GM12878 (cell line): ENCODE data around the gene CASP6. TPM values are rescaled to one million over a fixed set of nuclear protein-coding genes. Genes with fewer than 3 reads are reported as not detected.

Experiments
- ATAC-seq: fragments of 200-7000 bp; cut with Tn5 transposase; 3 replicates; pipeline ENCODE4 v1.9.1; 2020; ENCODE audit warnings: mild to moderate bottlenecking, moderate library complexity
- BruUV-seq: library from RNA; stranded (reverse); fragments of 400-500 nt; replicated peaks from 2 replicates; lab custom pipeline; 2021; lab: Mats Ljungman, UMichigan
- CTCF ChIA-PET: fragments of 300-600 bp; sonication (Branson Sonifier 250); formaldehyde crosslinking; extraction: SDS; loops from one replicate; lab custom pipeline; 2021; ENCODE audit warnings: inconsistent platforms; lab: Yijun Ruan, JAX
- POLR2A ChIA-PET: fragments of 350-600 bp; formaldehyde crosslinking; extraction: SDS; loops from one replicate; lab custom pipeline; 2021; ENCODE audit warnings: inconsistent platforms; lab: Charles Lee
- RAD21 ChIA-PET: fragments of 300-600 bp; sonication (Branson Sonifier 250); formaldehyde crosslinking; loops from one replicate; lab custom pipeline; 2023; ENCODE audit warnings: antibody characterized with exemption; ENCODE audit not compliant: unreplicated experiment; lab: Charles Lee
- SMC1A ChIA-PET: fragments of 300-600 bp; sonication (Branson Sonifier 250); formaldehyde crosslinking; loops from one replicate; lab custom pipeline; 2023; ENCODE audit not compliant: unreplicated experiment, uncharacterized antibody; lab: Charles Lee
- DNase-seq: peaks from one replicate; pipeline ENCODE4 v3.0.0-alpha.2; 2011; ENCODE audit warnings: low read depth, low spot score
- FAIRE-seq: peaks from 3 replicates; lab custom pipeline; 2011; peaks lifted over from hg19 to GRCh38; lab: Jason Lieb, UNC
- H2AFZ ChIP-seq: 2 replicates; pipeline ENCODE4 v1.6.0; 2011; ENCODE audit warnings: low read depth, low read length, control low read depth; ENCODE audit not compliant: control insufficient read depth
- H3K27ac ChIP-seq: 2 replicates; pipeline ENCODE4 v1.5.1; 2011; ENCODE audit warnings: control low read depth; ENCODE audit not compliant: control insufficient read depth, insufficient read depth
- H3K27me3 ChIP-seq, 2 experiments: replicated peaks in 1 of 2; 2 replicates each; pipeline versions ENCODE4 v1.6.0 to v1.6.1; 2011; ENCODE audit warnings: low read length in 1 of 2; ENCODE audit not compliant: control insufficient read depth in 2 of 2, insufficient read depth in 2 of 2
- H3K36me3 ChIP-seq, 2 experiments: 2 replicates each; pipeline ENCODE4 v1.5.1; 2011; ENCODE audit warnings: low read length in 1 of 2; ENCODE audit not compliant: control insufficient read depth in 2 of 2, insufficient read depth in 2 of 2
- H3K4me1 ChIP-seq: 2 replicates; pipeline ENCODE4 v1.6.1; 2011; ENCODE audit warnings: mild to moderate bottlenecking, low read length, moderate library complexity, mixed read lengths; ENCODE audit not compliant: control insufficient read depth, insufficient read depth
- H3K4me2 ChIP-seq: 2 replicates; pipeline ENCODE4 v1.6.0; 2011; ENCODE audit warnings: control low read depth; ENCODE audit not compliant: control insufficient read depth, insufficient read depth
- H3K4me3 ChIP-seq: fragments of 200-600 bp; sonication (generic); 2 replicates; pipeline ENCODE4 v1.5.1; 2016
- H3K79me2 ChIP-seq: 2 replicates; pipeline ENCODE4 v1.6.0; 2011; ENCODE audit warnings: low read length; ENCODE audit not compliant: control insufficient read depth, insufficient read depth
- H3K9ac ChIP-seq: 2 replicates; pipeline ENCODE4 v1.8.0; 2011; ENCODE audit warnings: low read length, control low read depth, mixed read lengths; ENCODE audit not compliant: control insufficient read depth, insufficient read depth
- H3K9me3 ChIP-seq: replicated peaks from 3 replicates; pipeline ENCODE4 v1.5.1; 2011; ENCODE audit warnings: mild to moderate bottlenecking, low read length; ENCODE audit not compliant: control insufficient read depth, insufficient read depth
- H4K20me1 ChIP-seq: 2 replicates; pipeline ENCODE4 v1.6.0; 2011; ENCODE audit not compliant: control insufficient read depth, insufficient read depth
- FOS ChIP-seq: IDR thresholded peaks from 3 replicates; pipeline ENCODE4 v1.6.1; 2011; ENCODE audit warnings: borderline replicate concordance; ENCODE audit not compliant: insufficient read length; ENCODE audit errors: extremely low read depth
- KDM1A ChIP-seq: fragments of 200-600 bp; sonication (generic); IDR thresholded peaks from 2 replicates; pipeline ENCODE4 v1.6.1; 2016; ENCODE audit warnings: borderline replicate concordance
- RAD51 ChIP-seq: fragments of 450-650 bp; IDR thresholded peaks from 2 replicates; pipeline ENCODE4 v1.6.1; 2016; ENCODE audit warnings: moderate library complexity, mild to moderate bottlenecking, inconsistent platforms
- TAF1 ChIP-seq: IDR thresholded peaks from 2 replicates; pipeline ENCODE4 v1.6.1; 2011; ENCODE audit warnings: mild to moderate bottlenecking, low read depth, low read length, borderline replicate concordance
- TARDBP ChIP-seq: IDR thresholded peaks from 2 replicates; pipeline ENCODE4 v1.6.1; 2016; ENCODE audit warnings: borderline replicate concordance
- WGBS: methylation state at CpG from one replicate; pipeline ENCODE4 v1.1.6; 2016; ENCODE audit warnings: low lambda C conversion rate; ENCODE audit not compliant: insufficient replicate concordance, insufficient coverage; ENCODE audit errors: missing lambda C conversion rate; 5-methylcytosine and 5-hydroxymethylcytosine counted together
- in situ Hi-C: fragments of 300-500 bp; cut with MboI; formaldehyde crosslinking; loops from 9 replicates; pipeline ENCODE4 v1.14.3; 2018; ENCODE audit warnings: mixed read lengths
- intact Hi-C: fragments of 100-400 bp; cut with micrococcal nuclease; formaldehyde crosslinking; loops from one replicate; pipeline ENCODE4 v1.14.2; 2022; ENCODE audit not compliant: unreplicated experiment
- polyA plus RNA-seq, 11 experiments: library from polyadenylated mRNA; depleted of rRNA in 4 of 11; unstranded in 6 of 11; stranded (reverse) in 5 of 11; fragments of >200 nt; fragmentation: Nextera tagmentation in 4 of 11; fragmentation: Illumina TruSeq in 1 of 11; extraction: Ambion mirVana in 4 of 11; extraction: Trizol in 1 of 11; gene quantifications; 1 replicate in 1 of 11; 2 replicates in 10 of 11; pipeline versions ENCODE4 v1.2.1 to v1.2.3, GENCODE V29; 2011 to 2016; ENCODE audit warnings: inconsistent platforms in 2 of 11, missing spikeins in 2 of 11, low read depth in 1 of 11
- total RNA-seq, 4 experiments: library from RNA; depleted of rRNA in 3 of 4; stranded (reverse); fragments of >200 nt in 3 of 4; fragmentation: Illumina TruSeq in 1 of 4; extraction: Trizol in 1 of 4; gene quantifications; 2 replicates each; pipeline versions ENCODE4 v1.2.1 to v1.2.3, GENCODE V29; 2013 to 2021
- TF ChIP-seq, protein P1 (sequence below): fragments of 450-650 bp; formaldehyde crosslinking; IDR thresholded peaks from 2 replicates; pipeline ENCODE4 v1.5.0; 2022; ENCODE audit warnings: mild to moderate bottlenecking, missing genetic modification characterization
- TF ChIP-seq, protein P2 (sequence below): fragments of 150-350 bp; IDR thresholded peaks from 2 replicates; pipeline ENCODE4 v1.6.1; 2016; ENCODE audit warnings: low read depth, low read length

The CASP6 gene
- total and polyA plus RNA-seq, 10 of the 15 experiments (the other 5 are each of a cell fraction or from before 2014, with no cell fraction given) = 20.0 to 66.8 (median 30.8) TPM

DNA sequence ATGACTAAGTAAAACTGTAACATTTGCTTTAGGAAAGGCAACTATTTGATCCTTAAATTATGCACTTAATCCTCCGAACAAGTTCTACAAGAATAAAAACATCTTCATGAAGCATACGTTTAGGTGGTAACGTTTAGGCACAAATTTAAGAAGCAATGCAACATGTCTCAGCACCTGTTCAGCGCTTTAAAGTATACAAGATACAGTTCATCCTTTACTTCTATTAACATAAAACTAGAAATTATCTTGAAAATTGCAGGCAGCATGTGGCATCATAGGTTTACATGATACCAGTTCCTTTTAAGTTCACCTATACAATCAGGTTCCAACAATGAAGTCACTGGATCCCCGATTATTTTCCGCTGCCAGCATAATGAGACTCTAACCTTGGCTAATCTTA is 25.1 kb upstream of the CASP6 start:
- Histone ChIP-seq H4K20me1 (no peaks in the 10 kb centered on the region), H3K9ac (no peak overlapping the region)

More for the DNA sequence above, 25.1 kb upstream of the CASP6 start:
- H3K79me2 ChIP-seq = peaks cover 5% of the 10 kb centered on the region
- POLR2A ChIA-PET = interaction anchor here (0.5 kb wide), 1 partner anchor 470 kb away, joined by 7 read pairs; the partner anchor contains the start of gene ELOVL6
- no peaks in the 10 kb centered on the region for H3K27me3 ChIP-seq
- 87% methylated on average over 6 of the region's 6 CpGs for WGBS
- SMC1A ChIA-PET = interaction anchor here (0.6 to 1.2 kb wide), 3 partner anchors 22 to 169 kb away, joined by 3 to 6 read pairs (median 3); partner anchors contain the start of gene CASP6
- DNase-seq = no peak
- no peak for FAIRE-seq
- H3K4me3 ChIP-seq = no peak overlapping the region; the same call in 1 of the 2 replicates
- H3K4me2 ChIP-seq = no peak overlapping the region
- no peaks in the 10 kb centered on the region for H3K9me3 ChIP-seq
- no peaks in the 10 kb centered on the region; the same call in 1 of the 2 replicates for H3K4me1 ChIP-seq
- in situ Hi-C loops (no loop called here), intact Hi-C loops (no loop called here)
- RAD21 ChIA-PET = no interaction called here
- H3K36me3 ChIP-seq = no peaks in the 10 kb centered on the region
- no peak for ATAC-seq
- H2AFZ ChIP-seq = no peak overlapping the region
- BruUV-seq = no TSS peak
- H3K27ac ChIP-seq = no peak overlapping the region
- TF ChIP-seq TARDBP (no peak), FOS (no peak), RAD51 (no peak), KDM1A (no peak), TAF1 (no peak)
- TF ChIP-seq, protein P1, sequence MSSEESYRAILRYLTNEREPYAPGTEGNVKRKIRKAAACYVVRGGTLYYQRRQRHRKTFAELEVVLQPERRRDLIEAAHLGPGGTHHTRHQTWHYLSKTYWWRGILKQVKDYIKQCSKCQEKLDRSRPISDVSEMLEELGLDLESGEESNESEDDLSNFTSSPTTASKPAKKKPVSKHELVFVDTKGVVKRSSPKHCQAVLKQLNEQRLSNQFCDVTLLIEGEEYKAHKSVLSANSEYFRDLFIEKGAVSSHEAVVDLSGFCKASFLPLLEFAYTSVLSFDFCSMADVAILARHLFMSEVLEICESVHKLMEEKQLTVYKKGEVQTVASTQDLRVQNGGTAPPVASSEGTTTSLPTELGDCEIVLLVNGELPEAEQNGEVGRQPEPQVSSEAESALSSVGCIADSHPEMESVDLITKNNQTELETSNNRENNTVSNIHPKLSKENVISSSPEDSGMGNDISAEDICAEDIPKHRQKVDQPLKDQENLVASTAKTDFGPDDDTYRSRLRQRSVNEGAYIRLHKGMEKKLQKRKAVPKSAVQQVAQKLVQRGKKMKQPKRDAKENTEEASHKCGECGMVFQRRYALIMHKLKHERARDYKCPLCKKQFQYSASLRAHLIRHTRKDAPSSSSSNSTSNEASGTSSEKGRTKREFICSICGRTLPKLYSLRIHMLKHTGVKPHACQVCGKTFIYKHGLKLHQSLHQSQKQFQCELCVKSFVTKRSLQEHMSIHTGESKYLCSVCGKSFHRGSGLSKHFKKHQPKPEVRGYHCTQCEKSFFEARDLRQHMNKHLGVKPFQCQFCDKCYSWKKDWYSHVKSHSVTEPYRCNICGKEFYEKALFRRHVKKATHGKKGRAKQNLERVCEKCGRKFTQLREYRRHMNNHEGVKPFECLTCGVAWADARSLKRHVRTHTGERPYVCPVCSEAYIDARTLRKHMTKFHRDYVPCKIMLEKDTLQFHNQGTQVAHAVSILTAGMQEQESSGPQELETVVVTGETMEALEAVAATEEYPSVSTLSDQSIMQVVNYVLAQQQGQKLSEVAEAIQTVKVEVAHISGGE (CRISPR knock-in tag) = no peak
- TF ChIP-seq, protein P2, sequence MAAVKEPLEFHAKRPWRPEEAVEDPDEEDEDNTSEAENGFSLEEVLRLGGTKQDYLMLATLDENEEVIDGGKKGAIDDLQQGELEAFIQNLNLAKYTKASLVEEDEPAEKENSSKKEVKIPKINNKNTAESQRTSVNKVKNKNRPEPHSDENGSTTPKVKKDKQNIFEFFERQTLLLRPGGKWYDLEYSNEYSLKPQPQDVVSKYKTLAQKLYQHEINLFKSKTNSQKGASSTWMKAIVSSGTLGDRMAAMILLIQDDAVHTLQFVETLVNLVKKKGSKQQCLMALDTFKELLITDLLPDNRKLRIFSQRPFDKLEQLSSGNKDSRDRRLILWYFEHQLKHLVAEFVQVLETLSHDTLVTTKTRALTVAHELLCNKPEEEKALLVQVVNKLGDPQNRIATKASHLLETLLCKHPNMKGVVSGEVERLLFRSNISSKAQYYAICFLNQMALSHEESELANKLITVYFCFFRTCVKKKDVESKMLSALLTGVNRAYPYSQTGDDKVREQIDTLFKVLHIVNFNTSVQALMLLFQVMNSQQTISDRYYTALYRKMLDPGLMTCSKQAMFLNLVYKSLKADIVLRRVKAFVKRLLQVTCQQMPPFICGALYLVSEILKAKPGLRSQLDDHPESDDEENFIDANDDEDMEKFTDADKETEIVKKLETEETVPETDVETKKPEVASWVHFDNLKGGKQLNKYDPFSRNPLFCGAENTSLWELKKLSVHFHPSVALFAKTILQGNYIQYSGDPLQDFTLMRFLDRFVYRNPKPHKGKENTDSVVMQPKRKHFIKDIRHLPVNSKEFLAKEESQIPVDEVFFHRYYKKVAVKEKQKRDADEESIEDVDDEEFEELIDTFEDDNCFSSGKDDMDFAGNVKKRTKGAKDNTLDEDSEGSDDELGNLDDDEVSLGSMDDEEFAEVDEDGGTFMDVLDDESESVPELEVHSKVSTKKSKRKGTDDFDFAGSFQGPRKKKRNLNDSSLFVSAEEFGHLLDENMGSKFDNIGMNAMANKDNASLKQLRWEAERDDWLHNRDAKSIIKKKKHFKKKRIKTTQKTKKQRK = no peak
- CTCF ChIA-PET = interaction anchor here (1.0 kb wide), 1 partner anchor 165 kb away, joined by 3 read pairs; no protein-coding TSS in a partner anchor
